ENCODE data around the gene ZFAND3.

DNA sequence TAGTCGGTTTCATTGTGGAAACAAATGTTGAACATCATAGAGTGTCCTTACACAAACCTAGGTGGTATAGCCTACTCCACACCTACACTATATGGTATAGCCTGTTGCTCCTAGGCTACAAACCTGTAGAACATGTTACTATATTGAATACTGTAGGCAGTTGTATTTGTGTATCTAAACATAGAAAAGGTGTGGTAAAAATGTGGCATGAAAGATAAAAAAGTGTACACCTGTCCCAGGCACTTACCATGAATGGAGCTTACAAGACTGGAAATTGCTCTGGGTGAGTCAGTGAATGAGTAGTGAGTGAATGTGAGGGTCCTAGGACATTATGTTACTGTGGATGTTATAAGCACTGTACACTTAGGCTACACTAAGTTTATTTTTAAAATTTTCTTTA, 103.0 kb downstream of the ZFAND3 start:
- TF ChIP-seq, protein P1, sequence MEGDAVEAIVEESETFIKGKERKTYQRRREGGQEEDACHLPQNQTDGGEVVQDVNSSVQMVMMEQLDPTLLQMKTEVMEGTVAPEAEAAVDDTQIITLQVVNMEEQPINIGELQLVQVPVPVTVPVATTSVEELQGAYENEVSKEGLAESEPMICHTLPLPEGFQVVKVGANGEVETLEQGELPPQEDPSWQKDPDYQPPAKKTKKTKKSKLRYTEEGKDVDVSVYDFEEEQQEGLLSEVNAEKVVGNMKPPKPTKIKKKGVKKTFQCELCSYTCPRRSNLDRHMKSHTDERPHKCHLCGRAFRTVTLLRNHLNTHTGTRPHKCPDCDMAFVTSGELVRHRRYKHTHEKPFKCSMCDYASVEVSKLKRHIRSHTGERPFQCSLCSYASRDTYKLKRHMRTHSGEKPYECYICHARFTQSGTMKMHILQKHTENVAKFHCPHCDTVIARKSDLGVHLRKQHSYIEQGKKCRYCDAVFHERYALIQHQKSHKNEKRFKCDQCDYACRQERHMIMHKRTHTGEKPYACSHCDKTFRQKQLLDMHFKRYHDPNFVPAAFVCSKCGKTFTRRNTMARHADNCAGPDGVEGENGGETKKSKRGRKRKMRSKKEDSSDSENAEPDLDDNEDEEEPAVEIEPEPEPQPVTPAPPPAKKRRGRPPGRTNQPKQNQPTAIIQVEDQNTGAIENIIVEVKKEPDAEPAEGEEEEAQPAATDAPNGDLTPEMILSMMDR (conservative IDR thresholded peaks at IDR 0.05 in 1 of 2, IDR thresholded peaks at IDR 0.05 in 1 of 2; ENCODE audit: low read depth in 1 of 2, low read length in 2 of 2): no peak
- TF ChIP-seq EZH2 (IDR thresholded peaks at IDR 0.05; ENCODE audit: low read length, missing control alignments): no peak

Data from fibroblast of lung (primary cell).